HepG2 (cell line): Measurements from ENCODE around the gene LOC128125822.

Experiments used
- ATAC-seq: fragments of 200-7000 bp; cut with Tn5 transposase; 3 replicates; pipeline ENCODE4 v1.9.1; 2020; ENCODE audit warnings: mild to moderate bottlenecking, moderate library complexity
- BruUV-seq: library from RNA; stranded (reverse); fragments of 400-500 nt; replicated peaks from 2 replicates; lab custom pipeline; 2021; lab: Mats Ljungman, UMichigan
- CTCF ChIA-PET: fragments of 300-600 bp; formaldehyde crosslinking; extraction: SDS; loops from one replicate; lab custom pipeline; 2021; ENCODE audit warnings: low total read pairs, inconsistent platforms, low intra/inter-chr PET ratio; lab: Yijun Ruan, JAX
- POLR2A ChIA-PET: fragments of 350-600 bp; sonication (Branson Sonifier 250); formaldehyde crosslinking; loops from one replicate; lab custom pipeline; 2020; ENCODE audit warnings: antibody characterized with exemption, inconsistent platforms; lab: Yijun Ruan, JAX
- DNase-seq: peaks from one replicate; pipeline ENCODE4 v3.0.0-alpha.2; 2015; ENCODE audit warnings: low spot score
- FAIRE-seq: peaks from 3 replicates; lab custom pipeline; 2011; peaks lifted over from hg19 to GRCh38; lab: Jason Lieb, UNC
- H2AFZ ChIP-seq: one replicate; pipeline ENCODE4 v1.6.1; 2011; ENCODE audit warnings: low read length, inconsistent platforms
- H3K27ac ChIP-seq: fragments of 300-600 bp; 3 replicates; pipeline ENCODE4 v1.8.0; 2011; ENCODE audit warnings: mixed run types, mild to moderate bottlenecking, mixed read lengths, low read length, inconsistent platforms; ENCODE audit not compliant: insufficient read depth; ENCODE audit errors: extremely low read length
- H3K27me3 ChIP-seq, 2 experiments: fragments of 200-600 bp in 1 of 2; 2 replicates in 1 of 2; 3 replicates in 1 of 2; pipeline versions ENCODE4 v1.6.0 to v1.8.0; 2011; ENCODE audit warnings: low read length in 2 of 2, mild to moderate bottlenecking in 2 of 2, moderate library complexity in 2 of 2, inconsistent platforms in 1 of 2; ENCODE audit not compliant: insufficient read depth in 2 of 2, control insufficient read depth in 1 of 2
- H3K36me3 ChIP-seq, 2 experiments: fragments of 200-600 bp in 1 of 2; replicated peaks in 1 of 2; 2 replicates in 1 of 2; 3 replicates in 1 of 2; pipeline versions ENCODE4 v1.5.1 to v1.8.0; 2011; ENCODE audit warnings: low read length in 2 of 2, inconsistent platforms in 1 of 2; ENCODE audit not compliant: insufficient read depth in 2 of 2, control insufficient read depth in 1 of 2
- H3K4me1 ChIP-seq: 2 replicates; pipeline ENCODE4 v1.5.1; 2012; ENCODE audit warnings: low read length, inconsistent platforms; ENCODE audit not compliant: insufficient read depth
- H3K4me2 ChIP-seq: 2 replicates; pipeline ENCODE4 v1.6.0; 2011; ENCODE audit warnings: low read depth, low read length, inconsistent platforms
- H3K4me3 ChIP-seq, 3 experiments: fragments of 200-600 bp in 1 of 3; sonication (generic), shearing (Covaris generic) in 1 of 3; replicated peaks in 1 of 3; 2 replicates each; pipeline ENCODE4 v1.5.1; 2011 to 2016; ENCODE audit warnings: low read length in 3 of 3, inconsistent platforms in 2 of 3, low read depth in 2 of 3, mild to moderate bottlenecking in 2 of 3, control low read depth in 1 of 3, mixed read lengths in 1 of 3; ENCODE audit not compliant: insufficient read depth in 1 of 3
- H3K79me2 ChIP-seq: one replicate; pipeline ENCODE4 v1.6.1; 2011; ENCODE audit warnings: low read length, inconsistent platforms; ENCODE audit not compliant: insufficient read depth
- H3K9ac ChIP-seq: 2 replicates; pipeline ENCODE4 v1.6.0; 2011; ENCODE audit warnings: mild to moderate bottlenecking, low read depth, low read length, inconsistent platforms; ENCODE audit not compliant: insufficient read depth
- H3K9me3 ChIP-seq: 2 replicates; pipeline ENCODE4 v1.5.1; 2012; ENCODE audit warnings: mild to moderate bottlenecking, low read length
- H4K20me1 ChIP-seq: 2 replicates; pipeline ENCODE4 v1.6.0; 2011; ENCODE audit warnings: inconsistent platforms, mild to moderate bottlenecking, low read length, moderate library complexity; ENCODE audit not compliant: insufficient read depth
- EP300 ChIP-seq, 3 experiments: sonication (generic) in 1 of 3; formaldehyde crosslinking in 1 of 3; IDR thresholded peaks; 2 replicates each; pipeline versions ENCODE4 v1.5.1 to v1.6.1; 2011 to 2020; ENCODE audit warnings: low read depth in 2 of 3, low read length in 2 of 3, borderline replicate concordance in 1 of 3, improper control_type of control experiment in 1 of 3, mild to moderate bottlenecking in 1 of 3, missing genetic modification reagents in 1 of 3, moderate library complexity in 1 of 3
- NR2F6 ChIP-seq, 2 experiments: IDR thresholded peaks; 2 replicates each; pipeline ENCODE4 v1.6.1; 2016; ENCODE audit warnings: antibody characterized with exemption in 1 of 2, mild to moderate bottlenecking in 1 of 2
- POGZ ChIP-seq: sonication (generic); formaldehyde crosslinking; IDR thresholded peaks from 2 replicates; pipeline ENCODE4 v1.4.0; 2020; ENCODE audit warnings: mild to moderate bottlenecking, missing genetic modification reagents
- RBAK ChIP-seq: sonication (generic); formaldehyde crosslinking; IDR thresholded peaks from 2 replicates; pipeline ENCODE4 v1.5.1; 2020; ENCODE audit warnings: mild to moderate bottlenecking, missing genetic modification reagents
- RBFOX2 ChIP-seq: fragments of 200-400 bp; formaldehyde crosslinking; IDR thresholded peaks from 2 replicates; pipeline ENCODE4 v1.6.1; 2017; ENCODE audit warnings: low read depth, mild to moderate bottlenecking, low read length
- RBM22 ChIP-seq: fragments of 200-400 bp; formaldehyde crosslinking; optimal IDR thresholded peaks from 2 replicates; pipeline ENCODE3; 2017; ENCODE audit warnings: mild to moderate bottlenecking, low read length, moderate library complexity
- RORA ChIP-seq: sonication (generic); formaldehyde crosslinking; IDR thresholded peaks from 2 replicates; pipeline ENCODE4 v1.5.0; 2020; ENCODE audit warnings: mild to moderate bottlenecking, missing genetic modification reagents, moderate library complexity
- ZNF274 ChIP-seq: sonication (generic); formaldehyde crosslinking; IDR thresholded peaks from 2 replicates; pipeline ENCODE4 v1.5.1; 2020; ENCODE audit warnings: mild to moderate bottlenecking, missing genetic modification reagents
- WGBS: methylation state at CpG from one replicate; pipeline ENCODE4 v1.1.6; 2017; ENCODE audit warnings: low lambda C conversion rate; 5-methylcytosine and 5-hydroxymethylcytosine counted together
- in situ Hi-C: cut with HindIII; loops from 2 replicates; pipeline ENCODE4 v1.10.0; 2017; ENCODE audit warnings: low pct_unique_long_range_greater_than_20kb; ENCODE audit not compliant: extremely low pct_ligation_motif_present
- intact Hi-C: fragments of 100-400 bp; cut with micrococcal nuclease; formaldehyde crosslinking; loops from one replicate; pipeline ENCODE4 v1.10.0; 2022; ENCODE audit not compliant: unreplicated experiment
- TF ChIP-seq, protein P1 (sequence below): sonication (generic); formaldehyde crosslinking; IDR thresholded peaks from 2 replicates; pipeline ENCODE4 v1.8.1; 2023; ENCODE audit warnings: mild to moderate bottlenecking, moderate library complexity, missing genetic modification reagents

Gene LOC128125822

DNA sequence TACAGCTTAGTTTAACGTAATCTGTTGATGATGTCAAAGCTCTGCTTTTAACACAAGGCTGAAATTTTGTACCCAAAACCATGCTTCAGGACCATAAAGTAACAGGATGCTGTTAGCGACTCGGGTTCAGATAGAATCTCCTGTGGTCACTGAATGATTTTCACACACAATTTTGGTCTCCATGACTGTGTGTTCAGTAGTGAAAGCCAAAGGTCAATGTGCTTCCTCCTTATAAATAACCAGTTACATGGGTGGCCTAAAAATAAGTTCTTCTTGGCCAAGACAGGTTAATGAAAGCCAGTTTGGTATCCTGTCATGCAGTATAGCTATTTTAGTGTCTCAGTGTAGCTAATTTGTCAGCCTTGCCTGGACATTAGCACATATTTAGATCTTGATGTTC lies 19.1 kb upstream of the LOC128125822 start:
- ChIA-PET POLR2A (interaction anchor here (0.6 kb wide), 1 partner anchor 22 kb away, joined by 3 read pairs; no protein-coding TSS in a partner anchor), CTCF (no interaction called here)
- H4K20me1 ChIP-seq = no peaks in the 10 kb centered on the region
- peaks cover 54% of the 10 kb centered on the region for H3K79me2 ChIP-seq
- H2AFZ ChIP-seq = no peak overlapping the region
- in situ Hi-C loops = no loop called here
- DNase-seq (no peak), FAIRE-seq (no peak)
- no peak overlapping the region for H3K9ac ChIP-seq
- H3K4me1 ChIP-seq = peaks cover 32% of the 10 kb centered on the region
- H3K9me3 ChIP-seq = no peaks in the 10 kb centered on the region
- 96% methylated on average over 3 of the region's 3 CpGs for WGBS
- BruUV-seq = no TSS peak
- H3K36me3 ChIP-seq = peaks cover 2 to 21% of the 10 kb centered on the region in 2 experiments
- no peak overlapping the region for H3K4me2 ChIP-seq
- H3K27me3 ChIP-seq = no peaks in the 10 kb centered on the region
- TF ChIP-seq RBM22 (peak; percentile 85), NR2F6 (IDR thresholded peaks at IDR 0.05) (peak; percentile 40; the same call in 1 of the 2 replicates), NR2F6 (CRISPR knock-in tag; IDR thresholded peaks at IDR 0.05) (no peak), RBAK (CRISPR knock-in tag) (no peak), ZNF274 (CRISPR knock-in tag) (no peak), POGZ (0 out of 2 replicates have a peak, but pooled peaks have one; percentile 15), RORA (CRISPR knock-in tag) (no peak)
- TF ChIP-seq, protein P1, sequence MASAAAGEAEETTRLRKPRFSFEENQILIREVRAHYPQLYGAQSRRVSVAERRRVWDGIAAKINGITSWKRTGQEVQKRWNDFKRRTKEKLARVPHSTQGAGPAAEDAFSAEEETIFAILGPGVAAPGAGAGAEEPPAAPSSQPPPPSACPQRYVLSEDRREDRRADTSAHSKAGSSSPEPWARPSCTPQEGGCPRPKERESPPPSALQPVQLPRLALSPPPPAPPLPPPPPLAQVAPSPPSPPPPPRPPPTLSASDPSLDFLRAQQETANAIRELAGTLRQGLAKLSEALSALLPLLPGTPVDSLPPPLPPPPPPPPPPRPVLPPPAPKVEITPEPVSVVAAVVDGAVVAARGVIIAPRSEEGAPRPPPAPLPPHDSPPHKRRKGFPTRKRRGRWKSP (CRISPR knock-in tag) = no peak
- TF ChIP-seq, all 625 proteins: peak for 3
- intact Hi-C loops = no loop called here
- Histone ChIP-seq H3K4me3 (no peak overlapping the region), H3K27ac (peak overlapping the region; percentile 4)
- ATAC-seq = no peak

DNA sequence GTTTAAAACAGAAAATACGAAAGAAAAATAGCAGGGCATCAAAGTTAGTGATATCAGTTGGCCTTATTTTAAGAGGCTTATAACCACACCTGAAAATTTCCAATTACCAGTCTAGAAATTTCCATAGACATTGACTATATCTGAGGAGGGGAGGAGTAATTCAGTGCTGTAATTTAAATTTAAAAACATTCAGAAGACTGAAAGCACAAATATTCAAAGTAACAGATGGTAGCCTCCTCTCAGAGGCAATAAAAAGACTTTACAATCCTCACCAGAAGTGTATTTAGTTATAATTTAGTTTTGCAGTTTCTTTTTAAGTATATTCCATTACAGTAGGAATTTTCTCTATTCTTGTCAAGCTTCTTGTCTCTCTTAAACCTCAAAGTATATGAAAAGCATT lies 18.4 kb upstream of the LOC128125822 start:
- DNase-seq (no peak), ATAC-seq (no peak)
- Histone ChIP-seq H3K4me3 (no peak overlapping the region), H3K27ac (peak overlapping the region; percentile 4), H3K4me2 (no peak overlapping the region)
- WGBS = 93% methylated on average over 1 of the region's 1 CpG
- TF ChIP-seq RBFOX2 (peak; percentile 47), EP300 (IDR thresholded peaks at IDR 0.05; ENCODE audit: low read depth in 2 of 2, low read length in 2 of 2) (no peak), EP300 (CRISPR knock-in tag; IDR thresholded peaks at IDR 0.05; ENCODE audit: borderline replicate concordance) (no peak)
- TF ChIP-seq, all 625 proteins: peak for 1
- Histone ChIP-seq H3K9me3 (no peaks in the 10 kb centered on the region), H3K27me3 (no peaks in the 10 kb centered on the region), H3K9ac (no peak overlapping the region), H4K20me1 (no peaks in the 10 kb centered on the region), H2AFZ (no peak overlapping the region), H3K36me3 (peaks cover 4 to 25% of the 10 kb centered on the region in 2 experiments), H3K79me2 (peaks cover 59% of the 10 kb centered on the region), H3K4me1 (peaks cover 39% of the 10 kb centered on the region)
- BruUV-seq = TSS peak; percentile 11
- in situ Hi-C loops = no loop called here
- intact Hi-C loops = no loop called here
- ChIA-PET CTCF (no interaction called here), POLR2A (interaction anchor here (0.6 kb wide), 1 partner anchor 23 kb away, joined by 3 read pairs; no protein-coding TSS in a partner anchor)
- no peak for FAIRE-seq
